Esophagus muscularis mucosa (tissue), 4 donors: ENCODE results near the gene BMPR1B.

Experiments used
- EP300 ChIP-seq: sonication (generic); formaldehyde crosslinking; IDR thresholded peaks from one replicate; pipeline ENCODE4 v1.6.1; 2017; ENCODE audit warnings: antibody characterized with exemption
- POLR2A ChIP-seq: fragments of 450-650 bp; IDR thresholded peaks from one replicate; pipeline ENCODE4 v1.6.1; 2017; ENCODE audit warnings: antibody characterized with exemption, moderate library complexity, mild to moderate bottlenecking, low read depth
- POLR2AphosphoS5 ChIP-seq, 2 donors: sonication (generic); formaldehyde crosslinking; IDR thresholded peaks; one replicate each; pipeline ENCODE4 v1.6.1; 2017; ENCODE audit warnings: antibody characterized with exemption in 2 of 2
- TF ChIP-seq, protein P1 (sequence below), 3 experiments: fragments of 200-600 bp in 2 of 3; fragments of 450-650 bp in 1 of 3; sonication (generic) in 2 of 3; IDR thresholded peaks; one replicate each; pipeline ENCODE4 v1.5.1; 2017 to 2019; ENCODE audit warnings: antibody characterized with exemption in 3 of 3, mild to moderate bottlenecking in 2 of 3, moderate library complexity in 1 of 3

DNA sequence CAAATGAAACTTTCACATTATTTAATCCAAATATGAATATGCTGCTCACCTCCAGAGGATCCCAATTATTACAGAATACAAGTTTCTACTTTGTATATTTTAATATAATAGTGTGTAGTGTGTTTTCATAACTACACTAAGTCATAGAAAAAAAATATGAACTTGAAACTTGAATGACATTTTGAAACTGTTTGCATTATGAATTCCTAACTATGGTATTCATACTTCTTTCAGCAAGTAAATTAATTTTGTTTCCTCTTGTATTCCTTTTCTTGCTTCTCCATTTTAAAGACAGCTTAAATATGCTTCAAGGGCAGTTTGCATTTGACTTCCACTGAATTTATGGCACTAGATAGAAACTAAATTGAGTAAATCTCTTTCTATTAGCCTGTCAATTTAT is 177.1 kb downstream of the BMPR1B start:
- TF ChIP-seq, protein P1, sequence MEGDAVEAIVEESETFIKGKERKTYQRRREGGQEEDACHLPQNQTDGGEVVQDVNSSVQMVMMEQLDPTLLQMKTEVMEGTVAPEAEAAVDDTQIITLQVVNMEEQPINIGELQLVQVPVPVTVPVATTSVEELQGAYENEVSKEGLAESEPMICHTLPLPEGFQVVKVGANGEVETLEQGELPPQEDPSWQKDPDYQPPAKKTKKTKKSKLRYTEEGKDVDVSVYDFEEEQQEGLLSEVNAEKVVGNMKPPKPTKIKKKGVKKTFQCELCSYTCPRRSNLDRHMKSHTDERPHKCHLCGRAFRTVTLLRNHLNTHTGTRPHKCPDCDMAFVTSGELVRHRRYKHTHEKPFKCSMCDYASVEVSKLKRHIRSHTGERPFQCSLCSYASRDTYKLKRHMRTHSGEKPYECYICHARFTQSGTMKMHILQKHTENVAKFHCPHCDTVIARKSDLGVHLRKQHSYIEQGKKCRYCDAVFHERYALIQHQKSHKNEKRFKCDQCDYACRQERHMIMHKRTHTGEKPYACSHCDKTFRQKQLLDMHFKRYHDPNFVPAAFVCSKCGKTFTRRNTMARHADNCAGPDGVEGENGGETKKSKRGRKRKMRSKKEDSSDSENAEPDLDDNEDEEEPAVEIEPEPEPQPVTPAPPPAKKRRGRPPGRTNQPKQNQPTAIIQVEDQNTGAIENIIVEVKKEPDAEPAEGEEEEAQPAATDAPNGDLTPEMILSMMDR (IDR thresholded peaks at IDR 0.05) = no peak
- TF ChIP-seq EP300 (no peak), POLR2A (no peak), POLR2AphosphoS5 (IDR thresholded peaks at IDR 0.05) (no peak)
